ENCODE data around the gene COQ7. TPM values are rescaled to one million over a fixed set of nuclear protein-coding genes. Genes with fewer than 3 reads are reported as not detected.
A peak's percentile ranks its signal among the peaks of the same experiment; 100 is the strongest.

COQ7 gene
- total RNA-seq, 1 experiment from 2014 or later = 28.3 TPM

DNA sequence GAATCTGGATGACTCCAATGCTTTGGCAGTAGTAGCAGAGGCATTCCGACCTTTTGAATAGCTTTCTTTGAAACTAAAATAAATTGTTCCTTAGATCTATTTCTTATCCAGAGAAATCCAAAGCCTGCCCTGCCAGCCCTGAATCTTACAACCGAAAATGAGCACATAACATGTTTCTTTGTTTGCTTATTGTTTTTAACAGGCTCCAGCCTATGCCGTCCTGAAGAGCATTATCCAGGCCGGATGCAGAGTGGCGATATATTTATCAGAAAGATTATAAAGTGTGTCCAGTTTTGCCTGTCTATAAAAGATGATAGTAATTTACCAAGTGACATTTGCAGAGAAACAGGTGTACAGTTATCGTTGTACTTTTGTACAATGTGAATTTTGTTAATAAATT is 10.5 kb downstream of the COQ7 start:
- no peak for DNase-seq

DNA sequence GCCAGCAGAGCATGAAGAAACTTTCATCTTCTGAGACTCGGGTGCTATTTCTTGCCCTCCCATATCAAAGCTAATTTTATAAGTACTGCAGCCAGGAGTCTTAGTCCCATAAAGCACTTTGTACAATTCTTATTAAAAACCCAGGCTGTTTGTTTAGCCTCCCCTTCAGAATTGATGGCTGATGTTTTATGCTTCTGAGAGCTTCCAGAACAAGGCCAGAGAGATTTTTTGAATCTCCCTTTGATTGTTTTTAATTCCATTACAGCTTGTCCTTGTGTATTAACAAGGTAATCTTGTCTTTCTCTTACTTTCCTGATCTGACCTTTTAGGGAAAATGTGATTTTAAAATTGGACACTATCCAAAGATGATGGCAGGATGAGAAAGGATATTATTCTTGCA is 16.3 kb downstream of the COQ7 start:
- no peak for DNase-seq
- H3K9me3 ChIP-seq = no peaks in the 10 kb centered on the region; the same call in 1 of the 2 replicates
- H3K36me3 ChIP-seq = peaks cover 13% of the 10 kb centered on the region
- no peak overlapping the region for H3K4me3 ChIP-seq
- no peaks in the 10 kb centered on the region for H3K27me3 ChIP-seq

More for the DNA sequence above, 10.5 kb downstream of the COQ7 start:
- Histone ChIP-seq H3K4me3 (no peak overlapping the region), H3K9me3 (no peaks in the 10 kb centered on the region), H3K36me3 (peaks cover 40% of the 10 kb centered on the region), H3K27me3 (no peaks in the 10 kb centered on the region)

DNA sequence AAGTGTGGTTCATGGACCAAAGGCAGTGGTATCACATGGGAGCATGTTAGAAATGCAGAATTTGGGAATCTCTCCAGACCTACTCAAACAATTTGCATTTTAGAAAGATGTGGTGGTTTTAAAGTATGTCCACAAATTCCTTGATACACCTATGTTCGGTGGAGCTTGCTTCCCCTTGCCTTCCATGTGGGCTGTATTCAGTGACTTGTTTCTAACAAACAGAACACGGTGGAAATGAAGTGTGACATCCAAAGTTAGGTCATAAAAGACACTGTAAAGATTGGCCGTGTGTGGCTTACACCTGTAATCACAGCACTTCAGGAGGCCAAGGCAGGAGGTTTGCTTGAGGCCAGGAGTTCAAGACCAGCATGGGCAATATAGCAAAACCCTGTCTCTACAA is 16.7 kb downstream of the COQ7 start:
- Histone ChIP-seq H3K4me3 (no peak overlapping the region), H3K36me3 (peaks cover 8% of the 10 kb centered on the region), H3K27me3 (no peaks in the 10 kb centered on the region), H3K9me3 (no peaks in the 10 kb centered on the region; the same call in 1 of the 2 replicates)
- no peak for DNase-seq

- Histone ChIP-seq H3K4me3 (no peak overlapping the region), H3K36me3 (peaks cover 8% of the 10 kb centered on the region; the same call in 1 of the 2 replicates), H3K27me3 (no peaks in the 10 kb centered on the region), H3K9me3 (no peaks in the 10 kb centered on the region; the same call in 1 of the 2 replicates)
- DNase-seq = no peak
Observed at GRCh38 chr16:19084879-19085278, 17.5 kb downstream of the COQ7 start.

GRCh38 chr16:19085679-19086200 is 18.3 kb downstream of the COQ7 start:
- DNase-seq = no peak
- Histone ChIP-seq H3K9me3 (peaks cover under 1% of the 10 kb centered on the region), H3K4me3 (no peak overlapping the region), H3K27me3 (no peaks in the 10 kb centered on the region), H3K36me3 (peaks cover 7% of the 10 kb centered on the region; the same call in 1 of the 2 replicates)

GRCh38 chr16:19086322-19087199 is 19.1 kb downstream of the COQ7 start:
- no peaks in the 10 kb centered on the region; the same call in 1 of the 2 replicates for H3K36me3 ChIP-seq
- H3K9me3 ChIP-seq = peaks cover 2% of the 10 kb centered on the region
- peak overlapping the region; percentile 27 for H3K4me3 ChIP-seq
- peak; percentile 84 for DNase-seq
- no peaks in the 10 kb centered on the region for H3K27me3 ChIP-seq

DNA sequence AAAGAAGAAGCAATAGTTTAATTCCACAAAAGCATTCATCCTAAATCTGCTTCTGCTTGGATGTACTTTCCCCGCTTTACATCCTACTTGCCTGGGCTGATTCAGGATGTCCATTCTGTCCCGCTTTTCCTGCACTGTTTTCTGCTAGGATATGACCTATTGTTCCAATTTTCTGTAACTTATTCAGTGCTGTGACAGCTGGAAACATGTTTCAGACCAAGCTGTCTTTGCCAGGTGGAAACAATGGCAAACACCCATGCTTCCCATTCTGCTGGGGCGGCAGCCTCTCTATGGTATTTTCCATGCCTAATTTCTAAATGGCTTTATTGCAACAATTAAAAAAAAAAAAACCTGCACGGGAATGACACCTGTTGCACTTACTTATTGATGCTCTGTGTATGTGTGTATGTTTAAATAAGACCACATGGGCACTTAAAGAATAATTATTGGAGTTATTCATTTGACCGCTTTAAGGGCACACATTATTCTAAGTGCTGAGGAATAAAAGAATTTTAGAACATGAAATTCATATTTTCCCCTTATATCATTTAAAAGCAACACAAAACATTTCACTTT is 21.0 kb downstream of the COQ7 start:
- DNase-seq = no peak
- Histone ChIP-seq H3K4me3 (no peak overlapping the region), H3K9me3 (peaks cover 2% of the 10 kb centered on the region), H3K36me3 (no peaks in the 10 kb centered on the region), H3K27me3 (no peaks in the 10 kb centered on the region)

DNA sequence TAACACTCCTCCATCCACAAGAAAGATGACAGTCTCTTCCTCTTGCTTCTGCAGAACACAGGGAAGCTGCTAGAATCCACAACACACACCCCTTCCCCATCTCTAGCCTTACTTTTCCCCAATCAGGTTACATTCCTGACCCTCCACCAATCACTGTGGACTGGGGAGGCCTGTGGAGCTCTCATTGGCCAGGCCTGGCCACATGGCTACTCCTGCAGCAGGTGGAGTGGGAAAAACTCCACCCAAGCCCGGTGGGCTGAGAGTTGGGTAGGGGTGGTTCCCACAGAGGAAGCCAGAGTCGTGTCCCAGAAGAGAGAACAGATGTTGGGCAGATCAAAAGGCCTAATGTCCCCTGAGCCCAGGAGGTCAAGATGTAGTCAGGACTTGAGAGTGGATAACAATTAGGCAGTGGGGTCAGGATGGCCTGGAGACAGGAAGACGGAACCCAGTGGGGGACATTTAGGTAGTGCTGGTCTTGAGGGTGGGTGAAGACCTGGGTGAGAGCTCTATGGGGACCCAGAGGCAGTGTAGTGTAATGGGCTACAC is 22.1 kb downstream of the COQ7 start:
- no peak for DNase-seq
- no peak overlapping the region for H3K4me3 ChIP-seq
- peaks cover 2% of the 10 kb centered on the region for H3K9me3 ChIP-seq
- no peaks in the 10 kb centered on the region for H3K36me3 ChIP-seq
- no peaks in the 10 kb centered on the region for H3K27me3 ChIP-seq

DNA sequence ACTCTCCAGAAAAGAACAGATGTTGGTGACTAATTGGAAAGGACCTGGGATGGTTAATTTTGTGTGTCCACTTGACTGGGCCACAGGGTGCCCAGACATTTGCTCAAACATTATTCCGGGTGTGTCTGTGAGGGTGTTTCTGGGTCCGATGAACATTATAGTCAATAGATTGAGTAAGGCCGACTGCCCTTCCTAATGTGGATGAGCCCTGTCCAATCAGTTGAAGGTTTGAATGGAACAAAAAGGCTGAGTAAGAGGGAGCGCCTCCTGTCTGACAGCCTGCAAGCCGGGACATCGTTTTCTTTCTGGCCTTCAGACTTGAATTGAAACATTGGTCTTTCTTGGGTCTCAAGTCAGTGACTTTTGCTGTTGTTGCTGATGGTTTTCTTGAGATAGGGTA is 23.5 kb downstream of the COQ7 start:
- H3K27me3 ChIP-seq = no peaks in the 10 kb centered on the region
- peaks cover 2% of the 10 kb centered on the region for H3K9me3 ChIP-seq
- H3K4me3 ChIP-seq = no peak overlapping the region
- H3K36me3 ChIP-seq = no peaks in the 10 kb centered on the region
- no peak for DNase-seq

DNA sequence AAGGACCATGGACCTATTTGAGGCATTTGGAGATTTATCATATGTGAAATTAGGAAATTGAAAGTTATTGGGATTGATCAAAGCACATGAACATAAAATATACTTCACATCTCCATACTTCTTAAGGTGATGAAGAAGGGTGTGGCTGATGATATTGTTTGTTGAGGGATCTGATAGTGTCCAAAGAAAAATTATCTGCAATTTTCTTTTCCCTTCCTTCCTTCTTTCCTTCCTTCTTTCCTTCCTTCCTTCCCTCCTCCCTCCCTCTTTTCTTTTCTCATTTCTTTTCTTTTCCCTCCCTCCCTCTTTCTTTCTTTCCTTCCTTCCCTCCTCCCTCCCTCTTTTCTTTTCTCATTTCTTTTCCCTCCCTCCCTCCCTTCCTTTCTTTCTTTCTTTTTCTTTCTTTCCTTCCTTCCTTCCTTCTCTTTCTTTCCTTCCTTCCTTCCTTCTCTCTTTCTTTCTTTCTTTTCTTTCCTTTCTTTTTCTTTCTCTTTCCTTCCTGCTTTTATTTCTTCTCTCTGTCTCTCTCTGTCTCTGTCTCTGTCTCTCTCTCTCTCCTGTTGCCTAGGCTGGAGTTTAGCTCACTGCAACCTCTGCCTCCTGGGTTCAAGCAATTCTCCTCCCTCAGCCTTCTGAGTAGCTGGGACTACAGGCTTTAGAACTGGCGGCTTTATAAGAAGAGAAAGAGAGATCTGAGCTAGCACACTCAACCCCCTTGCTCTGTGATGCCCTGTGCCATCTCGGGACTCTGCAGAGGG is 25.4 kb downstream of the COQ7 start:
- peaks cover 2% of the 10 kb centered on the region for H3K9me3 ChIP-seq

GRCh38 chr16:19093631-19094541 is 26.5 kb downstream of the COQ7 start:
- DNase-seq = no peak

More for the DNA sequence above, 25.4 kb downstream of the COQ7 start:
- no peak overlapping the region for H3K4me3 ChIP-seq
- no peaks in the 10 kb centered on the region for H3K27me3 ChIP-seq
- H3K36me3 ChIP-seq = no peaks in the 10 kb centered on the region
- no peak for DNase-seq

GRCh38 chr16:19094542-19095365 is 27.3 kb downstream of the COQ7 start:
- Histone ChIP-seq H3K9me3 (peaks cover 7% of the 10 kb centered on the region), H3K36me3 (no peaks in the 10 kb centered on the region), H3K4me3 (no peak overlapping the region), H3K27me3 (no peaks in the 10 kb centered on the region)
- no peak for DNase-seq

More at GRCh38 chr16:19093631-19094541, 26.5 kb downstream of the COQ7 start:
- H3K9me3 ChIP-seq = peaks cover 7% of the 10 kb centered on the region
- no peaks in the 10 kb centered on the region for H3K27me3 ChIP-seq
- no peaks in the 10 kb centered on the region for H3K36me3 ChIP-seq
- H3K4me3 ChIP-seq = no peak overlapping the region

DNA sequence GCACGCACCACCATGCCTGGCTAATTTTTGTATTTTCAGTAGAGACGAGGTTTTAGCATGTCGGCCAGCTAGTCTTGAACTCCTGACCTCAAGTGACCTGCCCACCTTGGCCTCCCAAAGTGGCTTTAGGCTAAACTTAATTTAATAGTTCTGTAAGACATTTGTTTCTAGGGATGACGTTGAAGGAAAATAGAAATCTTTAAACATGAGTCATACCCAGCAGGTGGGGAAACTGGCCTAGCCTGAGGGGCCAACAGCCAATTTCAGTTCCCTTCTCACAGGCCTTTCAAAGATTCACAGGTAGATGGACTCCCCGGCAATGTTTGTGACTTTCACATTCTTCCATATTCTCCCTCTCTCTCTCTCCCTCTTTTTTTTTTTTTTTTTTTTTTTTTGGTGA is 28.2 kb downstream of the COQ7 start:
- DNase-seq = no peak
- Histone ChIP-seq H3K9me3 (peaks cover 7% of the 10 kb centered on the region), H3K4me3 (no peak overlapping the region), H3K27me3 (no peaks in the 10 kb centered on the region), H3K36me3 (no peaks in the 10 kb centered on the region)

DNA sequence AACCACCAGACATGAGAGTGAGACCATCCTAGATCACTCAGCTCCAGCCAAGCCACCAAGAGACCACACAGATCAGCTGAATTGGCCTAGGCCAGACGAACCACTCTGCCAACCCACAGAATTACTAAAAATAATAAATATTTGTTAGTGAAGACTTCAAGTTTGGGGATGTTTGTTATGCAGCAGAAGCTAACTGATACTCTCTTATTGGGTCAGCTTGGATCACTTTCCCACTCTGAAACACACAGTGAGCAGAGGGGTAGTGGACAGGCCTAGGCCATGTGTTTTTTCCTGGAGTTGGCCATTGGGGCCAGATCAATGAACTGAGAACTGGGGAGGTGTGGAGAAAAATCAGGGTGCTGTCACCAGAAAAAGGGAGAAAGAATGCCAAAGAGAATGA is 30.8 kb downstream of the COQ7 start:
- Histone ChIP-seq H3K27me3 (no peaks in the 10 kb centered on the region), H3K4me3 (no peak overlapping the region), H3K36me3 (no peaks in the 10 kb centered on the region), H3K9me3 (peaks cover 4% of the 10 kb centered on the region)
- no peak for DNase-seq
